AG10803 (cell line): ENCODE measurements around the gene ITPR1.

Source experiments
- DNase-seq: peaks from one replicate; pipeline ENCODE4 v3.0.0; 2010; ENCODE audit warnings: low read depth
- H3K4me3 ChIP-seq: 2 replicates; pipeline ENCODE4 v1.5.1; 2011; ENCODE audit warnings: mild to moderate bottlenecking, low read length, control low read depth
- TF ChIP-seq, protein P1 (sequence below): conservative IDR thresholded peaks from 2 replicates; pipeline ENCODE4 v1.5.1; 2011; ENCODE audit warnings: mild to moderate bottlenecking, low read length, control low read depth, inconsistent platforms

ITPR1 gene

DNA sequence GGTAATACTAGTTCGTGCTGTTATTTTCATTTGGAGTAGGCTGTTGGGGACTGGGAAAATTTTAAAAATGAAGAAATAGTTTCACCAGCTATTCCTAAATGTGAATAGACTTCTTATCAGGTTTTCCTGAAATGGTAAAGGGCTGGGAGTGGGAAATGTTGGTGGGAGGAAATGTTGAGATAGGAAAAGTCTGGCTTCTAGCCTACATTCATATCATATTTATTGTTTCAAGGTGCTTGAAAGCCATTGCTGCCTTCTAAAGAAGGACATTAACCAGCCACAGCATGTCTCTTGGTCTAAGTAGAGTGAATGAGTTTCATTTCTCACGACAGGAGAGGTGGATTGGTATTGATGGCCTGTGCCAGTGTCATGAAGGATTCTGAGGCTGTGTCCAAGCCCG lies 288.9 kb downstream of the ITPR1 start:
- TF ChIP-seq, protein P1, sequence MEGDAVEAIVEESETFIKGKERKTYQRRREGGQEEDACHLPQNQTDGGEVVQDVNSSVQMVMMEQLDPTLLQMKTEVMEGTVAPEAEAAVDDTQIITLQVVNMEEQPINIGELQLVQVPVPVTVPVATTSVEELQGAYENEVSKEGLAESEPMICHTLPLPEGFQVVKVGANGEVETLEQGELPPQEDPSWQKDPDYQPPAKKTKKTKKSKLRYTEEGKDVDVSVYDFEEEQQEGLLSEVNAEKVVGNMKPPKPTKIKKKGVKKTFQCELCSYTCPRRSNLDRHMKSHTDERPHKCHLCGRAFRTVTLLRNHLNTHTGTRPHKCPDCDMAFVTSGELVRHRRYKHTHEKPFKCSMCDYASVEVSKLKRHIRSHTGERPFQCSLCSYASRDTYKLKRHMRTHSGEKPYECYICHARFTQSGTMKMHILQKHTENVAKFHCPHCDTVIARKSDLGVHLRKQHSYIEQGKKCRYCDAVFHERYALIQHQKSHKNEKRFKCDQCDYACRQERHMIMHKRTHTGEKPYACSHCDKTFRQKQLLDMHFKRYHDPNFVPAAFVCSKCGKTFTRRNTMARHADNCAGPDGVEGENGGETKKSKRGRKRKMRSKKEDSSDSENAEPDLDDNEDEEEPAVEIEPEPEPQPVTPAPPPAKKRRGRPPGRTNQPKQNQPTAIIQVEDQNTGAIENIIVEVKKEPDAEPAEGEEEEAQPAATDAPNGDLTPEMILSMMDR: no peak
- DNase-seq: no peak
- H3K4me3 ChIP-seq: no peak overlapping the region

DNA sequence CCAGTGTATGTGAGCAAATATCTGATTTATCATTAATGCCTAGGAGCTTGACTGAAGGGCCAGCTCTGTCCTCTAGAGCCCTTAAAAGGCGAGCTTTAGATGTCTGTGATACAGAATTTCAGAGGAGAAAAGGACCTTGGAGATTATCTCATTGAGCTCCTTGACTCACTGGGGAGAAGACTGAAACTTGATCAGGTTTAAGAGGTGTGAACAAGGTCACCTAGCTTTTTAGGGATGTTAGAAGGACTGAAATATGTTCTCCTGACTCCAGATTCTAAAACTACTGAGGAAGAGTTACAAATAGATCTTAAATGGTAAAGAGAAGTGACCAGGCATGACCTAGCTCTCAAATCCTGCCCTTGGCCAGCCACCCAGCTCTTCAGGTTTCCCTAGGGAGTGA lies 292.4 kb downstream of the ITPR1 start:
- TF ChIP-seq, protein P1: no peak
- H3K4me3 ChIP-seq: no peak overlapping the region
- no peak for DNase-seq

DNA sequence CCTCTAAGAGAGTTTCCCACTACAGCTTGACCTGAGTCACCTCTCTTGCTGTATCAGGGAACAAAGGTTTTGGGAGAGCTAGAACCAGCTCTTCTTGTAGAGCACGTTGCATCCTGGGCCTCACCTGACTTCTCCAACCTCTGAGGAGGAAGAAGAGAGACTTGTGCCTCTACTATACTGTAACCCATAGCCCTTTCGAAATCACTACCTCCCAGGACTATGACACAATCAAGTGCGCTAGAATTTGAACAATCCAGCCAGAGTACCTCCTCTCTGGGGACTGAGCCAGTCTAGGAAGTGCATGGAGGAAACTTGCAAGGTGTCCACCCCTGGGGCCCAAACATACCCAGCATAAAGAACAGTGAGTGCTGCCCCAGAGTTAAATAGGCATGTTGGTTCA lies 293.3 kb downstream of the ITPR1 start:
- TF ChIP-seq, protein P1: no peak
- H3K4me3 ChIP-seq: no peak overlapping the region
- DNase-seq: no peak

DNA sequence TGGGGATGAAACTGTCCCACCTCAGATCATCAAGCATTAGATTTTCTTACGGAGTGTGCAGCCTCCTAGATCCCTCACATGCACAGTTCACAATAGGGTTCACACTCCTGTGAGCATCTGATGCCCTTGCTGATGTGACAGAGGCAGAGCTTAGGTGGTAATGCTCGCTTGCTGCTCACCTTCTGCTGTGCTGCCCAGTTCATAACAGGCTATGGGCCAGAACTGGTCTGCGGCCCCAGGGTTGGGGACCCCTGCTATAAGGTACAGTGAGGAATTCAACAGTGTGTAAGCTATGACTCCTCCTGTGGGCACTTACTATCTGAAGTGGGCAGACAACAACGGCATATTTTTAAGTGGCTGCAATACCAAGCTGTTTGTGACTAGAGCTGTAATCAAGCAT lies 298.2 kb downstream of the ITPR1 start:
- DNase-seq: no peak
- H3K4me3 ChIP-seq: no peak overlapping the region
- TF ChIP-seq, protein P1: no peak

DNA sequence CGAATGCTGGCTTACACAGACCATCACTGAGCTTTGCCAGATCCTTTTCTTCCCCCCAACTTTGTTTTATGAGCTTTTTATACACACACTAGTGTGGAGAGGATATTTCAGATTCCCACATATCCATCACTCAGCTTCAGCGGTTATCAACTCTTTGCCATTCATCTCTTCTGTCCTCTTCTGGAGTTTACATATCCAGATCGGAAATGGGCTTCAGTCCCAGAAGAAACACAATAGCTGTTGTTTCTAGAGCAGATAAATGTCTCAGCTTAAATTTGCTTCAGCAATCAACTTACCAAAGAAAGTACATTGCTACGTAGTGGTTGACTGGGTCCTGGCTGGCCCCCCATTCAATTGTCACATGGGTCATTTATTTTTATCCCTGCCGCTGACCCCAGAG lies 300.2 kb downstream of the ITPR1 start:
- DNase-seq: no peak
- TF ChIP-seq, protein P1: no peak
- H3K4me3 ChIP-seq: no peak overlapping the region

DNA sequence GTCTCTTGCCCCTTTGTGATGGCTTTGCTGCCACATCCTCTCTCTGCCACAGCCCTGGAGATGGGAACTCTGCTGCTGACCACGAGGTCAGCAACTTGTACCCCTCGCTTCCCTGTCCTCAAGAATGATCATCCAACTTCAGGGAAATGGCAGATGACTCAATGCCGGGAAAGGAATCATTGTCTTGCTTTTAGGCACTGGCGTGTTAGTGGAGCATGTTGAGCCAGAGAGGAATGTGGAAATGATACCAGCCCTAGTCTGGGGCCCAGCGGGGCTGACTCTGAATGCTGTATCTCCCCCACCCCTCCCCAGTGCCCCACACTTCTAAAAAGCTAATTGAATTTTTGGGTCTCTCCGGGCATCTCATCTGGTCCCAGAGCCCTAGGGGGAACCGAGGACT lies 301.2 kb downstream of the ITPR1 start:
- DNase-seq: no peak
- no peak overlapping the region for H3K4me3 ChIP-seq
- TF ChIP-seq, protein P1: no peak

DNA sequence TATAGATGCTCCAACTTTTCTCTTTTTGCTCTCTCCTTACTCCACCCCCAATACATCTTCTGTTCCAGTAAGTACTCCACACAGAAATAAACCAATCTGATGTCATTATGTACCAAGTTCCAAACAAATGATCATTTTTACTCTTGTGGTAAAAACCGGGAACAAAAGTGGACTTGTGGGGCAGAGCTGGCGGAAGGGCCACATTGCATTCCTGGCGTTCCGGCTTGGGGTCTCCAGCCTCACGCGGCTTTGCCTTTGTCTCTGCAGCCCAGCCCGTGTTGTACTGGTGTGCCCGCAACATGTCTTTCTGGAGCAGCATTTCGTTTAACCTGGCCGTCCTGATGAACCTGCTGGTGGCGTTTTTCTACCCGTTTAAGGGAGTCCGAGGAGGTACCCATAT lies 301.6 kb downstream of the ITPR1 start:
- H3K4me3 ChIP-seq: no peak overlapping the region
- DNase-seq: no peak
- TF ChIP-seq, protein P1: no peak
